B cell (primary cell): ENCODE data around the gene ANP32D.

Experiments used
- EZH2 ChIP-seq: IDR thresholded peaks from 2 replicates; pipeline ENCODE4 v1.6.1; 2012; ENCODE audit warnings: borderline replicate concordance, low read depth, mild to moderate bottlenecking, moderate library complexity, low read length; ENCODE audit not compliant: insufficient read depth, poor library complexity, severe bottlenecking
- TF ChIP-seq, protein P1 (sequence below): fragments of 200-600 bp; IDR thresholded peaks from one replicate; pipeline ENCODE4 v1.8.0; 2022; ENCODE audit warnings: antibody characterized with exemption, mild to moderate bottlenecking

- no peak for TF ChIP-seq EZH2
- TF ChIP-seq, protein P1, sequence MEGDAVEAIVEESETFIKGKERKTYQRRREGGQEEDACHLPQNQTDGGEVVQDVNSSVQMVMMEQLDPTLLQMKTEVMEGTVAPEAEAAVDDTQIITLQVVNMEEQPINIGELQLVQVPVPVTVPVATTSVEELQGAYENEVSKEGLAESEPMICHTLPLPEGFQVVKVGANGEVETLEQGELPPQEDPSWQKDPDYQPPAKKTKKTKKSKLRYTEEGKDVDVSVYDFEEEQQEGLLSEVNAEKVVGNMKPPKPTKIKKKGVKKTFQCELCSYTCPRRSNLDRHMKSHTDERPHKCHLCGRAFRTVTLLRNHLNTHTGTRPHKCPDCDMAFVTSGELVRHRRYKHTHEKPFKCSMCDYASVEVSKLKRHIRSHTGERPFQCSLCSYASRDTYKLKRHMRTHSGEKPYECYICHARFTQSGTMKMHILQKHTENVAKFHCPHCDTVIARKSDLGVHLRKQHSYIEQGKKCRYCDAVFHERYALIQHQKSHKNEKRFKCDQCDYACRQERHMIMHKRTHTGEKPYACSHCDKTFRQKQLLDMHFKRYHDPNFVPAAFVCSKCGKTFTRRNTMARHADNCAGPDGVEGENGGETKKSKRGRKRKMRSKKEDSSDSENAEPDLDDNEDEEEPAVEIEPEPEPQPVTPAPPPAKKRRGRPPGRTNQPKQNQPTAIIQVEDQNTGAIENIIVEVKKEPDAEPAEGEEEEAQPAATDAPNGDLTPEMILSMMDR = no peak
Measured at GRCh38 chr12:48472259-48472658, at the start of gene ANP32D.
